ENCODE results near the gene LPGAT1. TPM values are rescaled to one million over a fixed set of nuclear protein-coding genes. Genes with fewer than 3 reads are reported as not detected.
A peak's percentile ranks its signal among the peaks of the same experiment; 100 is the strongest.

LPGAT1 gene
- total RNA-seq, 1 experiment from 2014 or later, result 53.3 TPM

DNA sequence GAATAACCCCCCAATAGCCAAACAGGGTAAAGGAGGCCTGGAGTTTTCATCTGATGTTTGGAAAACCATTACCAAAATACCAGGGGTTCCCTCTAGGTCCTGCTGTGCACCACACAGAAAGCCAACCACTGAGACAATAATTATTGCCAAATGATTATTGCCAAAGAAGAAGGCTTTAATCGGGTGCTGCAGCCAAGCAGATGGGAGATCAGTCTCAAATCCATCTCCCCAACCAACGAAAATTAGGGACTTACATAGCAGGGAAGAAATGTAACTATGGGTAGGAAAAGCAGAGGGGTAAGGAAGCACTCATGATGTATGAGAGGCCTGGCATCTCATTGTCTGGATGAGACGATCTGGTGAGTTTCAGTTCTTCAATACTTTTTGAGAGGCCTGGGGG is 28.8 kb upstream of the LPGAT1 start:
- Histone ChIP-seq H3K9me3 (ENCODE audit: low read length) (peaks cover 4% of the 10 kb centered on the region), H3K27me3 (ENCODE audit: low read length) (no peaks in the 10 kb centered on the region), H3K36me3 (ENCODE audit: insufficient read depth, low read length) (no peaks in the 10 kb centered on the region), H3K27ac (ENCODE audit: low read length) (no peak overlapping the region), H3K9ac (ENCODE audit: low read length) (no peak overlapping the region), H3K4me2 (ENCODE audit: low read depth, low read length, poor library complexity, severe bottlenecking) (no peak overlapping the region), H3K4me1 (ENCODE audit: low read length) (no peaks in the 10 kb centered on the region), H3K4me3 (ENCODE audit: low read length) (no peak overlapping the region), H3K79me2 (ENCODE audit: low read length) (no peaks in the 10 kb centered on the region), H3K9me2 (replicated peaks; ENCODE audit: insufficient read depth, low read length) (no peaks in the 10 kb centered on the region), H2AFZ (ENCODE audit: low read length) (no peak overlapping the region), H4K20me1 (ENCODE audit: insufficient read depth, low read depth, low read length) (no peaks in the 10 kb centered on the region)
- no peak for DNase-seq

DNA sequence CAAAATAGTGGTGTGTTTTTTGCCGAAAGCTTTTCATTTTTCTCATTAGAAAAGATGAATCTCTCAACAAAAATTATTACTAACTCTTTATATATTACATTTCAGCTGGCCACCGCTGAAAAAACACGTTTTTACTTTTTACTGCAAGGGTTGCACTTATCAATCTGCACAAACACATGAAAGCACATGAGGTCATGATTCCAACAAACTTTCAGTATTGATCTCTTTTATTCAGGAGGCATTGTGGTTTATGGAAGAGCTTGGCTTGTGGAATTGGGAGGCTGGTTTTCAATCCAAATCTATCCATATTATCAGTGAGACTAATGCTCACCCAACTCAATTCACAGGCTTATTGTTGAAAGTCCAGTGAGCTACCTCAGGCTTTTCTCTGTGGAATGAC is 20.6 kb upstream of the LPGAT1 start:
- Histone ChIP-seq H3K79me2 (ENCODE audit: low read length) (no peaks in the 10 kb centered on the region), H3K27me3 (ENCODE audit: low read length) (no peaks in the 10 kb centered on the region), H3K27ac (ENCODE audit: low read length) (no peak overlapping the region), H3K4me3 (ENCODE audit: low read length) (no peak overlapping the region), H3K9me2 (replicated peaks; ENCODE audit: insufficient read depth, low read length) (no peaks in the 10 kb centered on the region), H3K9ac (ENCODE audit: low read length) (no peak overlapping the region), H4K20me1 (ENCODE audit: insufficient read depth, low read depth, low read length) (no peaks in the 10 kb centered on the region), H3K36me3 (ENCODE audit: insufficient read depth, low read length) (no peaks in the 10 kb centered on the region), H2AFZ (ENCODE audit: low read length) (no peak overlapping the region), H3K4me2 (ENCODE audit: low read depth, low read length, poor library complexity, severe bottlenecking) (no peak overlapping the region), H3K9me3 (ENCODE audit: low read length) (no peaks in the 10 kb centered on the region), H3K4me1 (ENCODE audit: low read length) (0 out of 2 replicates have a peak, but pooled peaks cover 2% of the 10 kb centered on the region)
- no peak for DNase-seq

DNA sequence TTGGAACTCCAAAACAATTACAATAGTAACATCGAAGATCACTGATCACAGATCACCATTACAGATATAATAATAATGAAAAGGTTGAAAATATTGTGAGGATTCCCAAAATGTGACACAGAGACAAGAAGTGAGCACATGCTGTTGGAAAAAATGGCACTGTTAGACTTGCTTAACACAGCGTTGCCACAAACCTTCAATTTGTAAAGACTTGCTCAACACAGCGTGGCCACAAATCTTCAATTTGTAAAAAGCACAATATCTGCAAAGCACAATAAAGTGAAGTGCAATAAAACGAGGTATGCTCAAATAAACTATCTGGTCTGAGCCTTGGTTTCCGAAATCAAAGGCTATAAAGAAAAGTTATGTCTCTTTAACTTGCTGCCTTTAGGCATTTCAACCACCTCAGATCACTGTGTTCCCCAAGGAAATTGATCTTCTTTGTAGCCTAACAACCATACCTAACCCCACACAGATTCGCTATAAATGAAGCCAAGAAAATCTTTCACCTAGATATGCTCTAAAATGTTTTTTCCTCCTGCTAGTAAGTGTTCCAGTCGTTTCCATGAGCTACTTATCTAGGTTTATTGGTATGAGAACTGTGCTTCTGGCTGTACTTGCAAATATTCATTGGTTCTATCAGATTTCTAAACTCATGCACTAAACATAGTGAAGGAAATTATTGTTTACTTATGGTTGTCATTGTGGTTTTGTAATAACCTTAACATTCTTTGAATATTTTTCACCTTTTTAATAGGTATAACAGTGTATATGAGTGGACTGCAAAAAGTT is 13.1 kb upstream of the LPGAT1 start:
- no peak overlapping the region for H3K4me3 ChIP-seq (ENCODE audit: low read length)
- no peaks in the 10 kb centered on the region for H4K20me1 ChIP-seq (ENCODE audit: insufficient read depth, low read depth, low read length)
- H3K4me1 ChIP-seq (ENCODE audit: low read length), result peaks cover 15% of the 10 kb centered on the region
- H3K9me3 ChIP-seq (ENCODE audit: low read length), result no peaks in the 10 kb centered on the region
- no peak for DNase-seq
- no peak overlapping the region for H3K27ac ChIP-seq (ENCODE audit: low read length)
- no peaks in the 10 kb centered on the region for H3K79me2 ChIP-seq (ENCODE audit: low read length)
- no peaks in the 10 kb centered on the region for H3K9me2 ChIP-seq (replicated peaks; ENCODE audit: insufficient read depth, low read length)
- no peaks in the 10 kb centered on the region for H3K27me3 ChIP-seq (ENCODE audit: low read length)
- H2AFZ ChIP-seq (ENCODE audit: low read length), result no peak overlapping the region
- no peak overlapping the region for H3K9ac ChIP-seq (ENCODE audit: low read length)
- no peak overlapping the region for H3K4me2 ChIP-seq (ENCODE audit: low read depth, low read length, poor library complexity, severe bottlenecking)
- H3K36me3 ChIP-seq (ENCODE audit: insufficient read depth, low read length), result no peaks in the 10 kb centered on the region

DNA sequence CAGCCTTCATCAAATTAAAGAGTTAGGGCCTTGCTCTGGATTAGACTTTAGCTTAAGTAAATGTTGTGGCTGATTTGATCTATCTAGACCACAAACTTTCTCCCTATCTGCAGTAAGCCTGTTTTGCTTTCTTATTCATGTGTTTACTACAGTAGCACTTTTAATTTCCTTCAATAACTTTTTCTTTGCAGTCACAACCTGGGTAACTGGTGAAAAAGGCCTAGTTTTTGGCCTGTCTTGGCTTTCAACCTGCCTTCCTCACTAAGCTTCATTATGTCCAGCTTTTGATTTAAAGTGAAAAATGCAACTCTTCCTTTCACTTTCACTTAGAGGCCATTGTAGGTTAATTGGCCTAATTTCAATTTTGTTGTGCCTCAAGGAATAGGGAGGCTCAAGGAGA is 12.5 kb upstream of the LPGAT1 start:
- no peaks in the 10 kb centered on the region for H3K9me2 ChIP-seq (replicated peaks; ENCODE audit: insufficient read depth, low read length)
- H3K4me2 ChIP-seq (ENCODE audit: low read depth, low read length, poor library complexity, severe bottlenecking), result no peak overlapping the region
- no peaks in the 10 kb centered on the region for H3K36me3 ChIP-seq (ENCODE audit: insufficient read depth, low read length)
- no peaks in the 10 kb centered on the region for H3K79me2 ChIP-seq (ENCODE audit: low read length)
- H3K4me1 ChIP-seq (ENCODE audit: low read length), result peaks cover 14% of the 10 kb centered on the region
- DNase-seq, result no peak
- H2AFZ ChIP-seq (ENCODE audit: low read length), result no peak overlapping the region
- no peaks in the 10 kb centered on the region for H3K27me3 ChIP-seq (ENCODE audit: low read length)
- H3K9ac ChIP-seq (ENCODE audit: low read length), result no peak overlapping the region
- no peak overlapping the region for H3K4me3 ChIP-seq (ENCODE audit: low read length)
- no peaks in the 10 kb centered on the region for H4K20me1 ChIP-seq (ENCODE audit: insufficient read depth, low read depth, low read length)
- no peaks in the 10 kb centered on the region for H3K9me3 ChIP-seq (ENCODE audit: low read length)
- H3K27ac ChIP-seq (ENCODE audit: low read length), result no peak overlapping the region

DNA sequence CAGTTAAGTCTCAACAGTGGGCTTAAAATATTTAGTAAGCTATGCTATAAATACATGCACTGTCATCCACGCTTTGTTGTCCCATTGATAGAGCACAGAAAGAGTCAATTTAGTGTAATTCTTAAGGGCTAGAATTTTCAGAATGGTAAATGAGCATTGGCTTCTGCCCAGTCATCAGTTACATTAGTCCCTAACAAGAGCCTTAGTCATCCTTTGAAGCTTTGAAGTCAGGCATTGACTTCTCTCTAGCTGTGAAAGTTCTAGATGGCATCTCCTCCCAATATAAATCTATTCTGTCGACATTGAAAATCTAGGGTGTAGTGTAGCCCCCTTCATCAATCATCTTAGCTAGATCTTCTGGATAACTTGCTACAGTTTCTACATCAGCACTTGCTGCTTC is 12.0 kb upstream of the LPGAT1 start:
- Histone ChIP-seq H3K9me3 (ENCODE audit: low read length) (no peaks in the 10 kb centered on the region), H3K4me1 (ENCODE audit: low read length) (peaks cover 14% of the 10 kb centered on the region), H3K9ac (ENCODE audit: low read length) (no peak overlapping the region), H3K27ac (ENCODE audit: low read length) (no peak overlapping the region), H3K4me3 (ENCODE audit: low read length) (no peak overlapping the region), H3K36me3 (ENCODE audit: insufficient read depth, low read length) (no peaks in the 10 kb centered on the region), H3K27me3 (ENCODE audit: low read length) (no peaks in the 10 kb centered on the region), H2AFZ (ENCODE audit: low read length) (no peak overlapping the region), H3K9me2 (replicated peaks; ENCODE audit: insufficient read depth, low read length) (no peaks in the 10 kb centered on the region), H4K20me1 (ENCODE audit: insufficient read depth, low read depth, low read length) (no peaks in the 10 kb centered on the region), H3K79me2 (ENCODE audit: low read length) (no peaks in the 10 kb centered on the region), H3K4me2 (ENCODE audit: low read depth, low read length, poor library complexity, severe bottlenecking) (no peak overlapping the region)
- DNase-seq, result no peak

DNA sequence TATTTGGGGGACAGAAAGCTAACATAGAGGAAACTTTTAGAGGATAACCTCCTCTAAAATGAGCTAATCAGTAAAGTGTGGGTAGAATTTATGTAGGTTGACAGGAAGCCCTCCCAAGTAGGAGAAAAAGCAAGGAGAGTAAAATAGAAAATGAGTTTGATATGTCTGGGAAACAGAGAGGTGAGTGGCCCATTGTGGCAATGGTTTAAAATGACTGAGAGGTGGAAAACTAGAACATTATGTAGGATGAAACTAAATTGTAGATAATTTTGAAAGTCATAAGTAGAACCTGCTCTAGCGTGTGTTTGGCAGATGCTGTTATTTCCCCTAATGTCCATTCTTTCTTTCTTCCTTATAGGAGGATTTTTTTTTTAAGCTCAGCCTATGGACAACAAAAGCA is 8.5 kb upstream of the LPGAT1 start:
- H2AFZ ChIP-seq (ENCODE audit: low read length), result no peak overlapping the region
- no peaks in the 10 kb centered on the region for H4K20me1 ChIP-seq (ENCODE audit: insufficient read depth, low read depth, low read length)
- no peaks in the 10 kb centered on the region for H3K9me3 ChIP-seq (ENCODE audit: low read length)
- no peak overlapping the region for H3K27ac ChIP-seq (ENCODE audit: low read length)
- H3K79me2 ChIP-seq (ENCODE audit: low read length), result no peaks in the 10 kb centered on the region
- H3K27me3 ChIP-seq (ENCODE audit: low read length), result no peaks in the 10 kb centered on the region
- H3K36me3 ChIP-seq (ENCODE audit: insufficient read depth, low read length), result no peaks in the 10 kb centered on the region
- no peak overlapping the region for H3K9ac ChIP-seq (ENCODE audit: low read length)
- H3K4me2 ChIP-seq (ENCODE audit: low read depth, low read length, poor library complexity, severe bottlenecking), result peak overlapping the region; percentile 13
- H3K9me2 ChIP-seq (replicated peaks; ENCODE audit: insufficient read depth, low read length), result no peaks in the 10 kb centered on the region
- H3K4me1 ChIP-seq (ENCODE audit: low read length), result peaks cover 14% of the 10 kb centered on the region
- H3K4me3 ChIP-seq (ENCODE audit: low read length), result no peak overlapping the region
- DNase-seq, result no peak

DNA sequence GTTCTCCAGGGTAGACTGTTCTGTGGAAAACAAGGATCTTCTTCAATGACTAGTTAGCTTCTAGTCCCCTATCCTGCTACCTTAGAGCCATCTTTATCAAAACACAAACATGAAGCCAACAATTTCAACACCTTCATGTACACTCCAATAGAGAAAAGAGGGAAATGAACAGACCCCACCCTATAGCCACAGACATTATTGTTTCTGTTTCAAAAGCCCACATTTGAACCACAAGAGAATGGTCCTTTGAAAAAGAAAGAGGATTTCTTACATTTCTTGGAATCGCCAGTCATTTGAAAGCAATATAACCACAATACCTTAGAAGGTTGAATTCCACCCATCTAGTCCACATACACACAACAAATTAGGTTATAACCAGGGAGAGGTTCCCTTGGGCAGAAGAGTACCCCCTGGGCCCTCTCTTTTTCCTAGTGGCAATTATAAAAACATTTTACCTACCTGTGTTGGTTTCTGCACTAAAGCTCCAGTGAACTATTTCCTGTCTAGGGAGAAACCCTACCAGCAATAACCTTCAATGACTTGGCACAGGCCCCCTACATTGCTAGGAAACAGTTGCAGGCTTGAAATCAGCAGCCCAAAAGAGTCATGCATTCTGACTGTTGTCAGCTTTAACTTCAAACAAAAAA is 2.7 kb upstream of the LPGAT1 start:
- Histone ChIP-seq H3K9ac (ENCODE audit: low read length) (no peak overlapping the region), H3K9me2 (replicated peaks; ENCODE audit: insufficient read depth, low read length) (no peaks in the 10 kb centered on the region), H4K20me1 (ENCODE audit: insufficient read depth, low read depth, low read length) (no peaks in the 10 kb centered on the region), H3K4me1 (ENCODE audit: low read length) (peaks cover 32% of the 10 kb centered on the region), H3K27me3 (ENCODE audit: low read length) (no peaks in the 10 kb centered on the region), H3K36me3 (ENCODE audit: insufficient read depth, low read length) (no peaks in the 10 kb centered on the region), H2AFZ (ENCODE audit: low read length) (no peak overlapping the region), H3K4me2 (ENCODE audit: low read depth, low read length, poor library complexity, severe bottlenecking) (no peak overlapping the region), H3K4me3 (ENCODE audit: low read length) (no peak overlapping the region), H3K9me3 (ENCODE audit: low read length) (no peaks in the 10 kb centered on the region), H3K79me2 (ENCODE audit: low read length) (peaks cover 15% of the 10 kb centered on the region), H3K27ac (ENCODE audit: low read length) (no peak overlapping the region)
- no peak for DNase-seq

DNA sequence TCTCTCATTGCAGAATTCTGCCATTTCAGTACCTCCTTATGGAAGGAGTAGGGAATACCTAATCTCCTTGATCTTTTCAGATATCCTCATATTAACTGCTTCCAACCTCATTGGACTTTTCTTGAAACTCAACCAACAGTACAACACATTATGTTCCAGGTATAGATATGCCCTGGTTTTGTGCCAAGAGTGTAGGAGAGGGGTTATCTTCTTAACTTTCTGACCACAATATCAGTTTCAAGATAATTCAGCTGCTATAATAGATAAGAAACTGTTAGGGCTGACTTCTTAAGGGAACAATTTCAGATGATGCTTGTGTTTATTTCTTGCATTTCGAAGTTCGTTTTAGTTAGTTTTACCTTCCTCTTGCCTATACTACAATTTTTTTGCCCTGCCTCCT is 2.1 kb upstream of the LPGAT1 start:
- DNase-seq, result no peak
- no peaks in the 10 kb centered on the region for H3K27me3 ChIP-seq (ENCODE audit: low read length)
- H3K79me2 ChIP-seq (ENCODE audit: low read length), result peaks cover 21% of the 10 kb centered on the region
- no peak overlapping the region for H3K4me2 ChIP-seq (ENCODE audit: low read depth, low read length, poor library complexity, severe bottlenecking)
- no peak overlapping the region for H3K4me3 ChIP-seq (ENCODE audit: low read length)
- H2AFZ ChIP-seq (ENCODE audit: low read length), result no peak overlapping the region
- no peaks in the 10 kb centered on the region for H3K9me3 ChIP-seq (ENCODE audit: low read length)
- no peak overlapping the region for H3K9ac ChIP-seq (ENCODE audit: low read length)
- no peaks in the 10 kb centered on the region for H4K20me1 ChIP-seq (ENCODE audit: insufficient read depth, low read depth, low read length)
- H3K9me2 ChIP-seq (replicated peaks; ENCODE audit: insufficient read depth, low read length), result no peaks in the 10 kb centered on the region
- peaks cover 39% of the 10 kb centered on the region for H3K4me1 ChIP-seq (ENCODE audit: low read length)
- H3K36me3 ChIP-seq (ENCODE audit: insufficient read depth, low read length), result no peaks in the 10 kb centered on the region
- H3K27ac ChIP-seq (ENCODE audit: low read length), result no peak overlapping the region

Measured in Karpas-422 (cell line).